K562 (cell line): ENCODE data around the gene HNRNPA3. TPM values are rescaled to one million over a fixed set of nuclear protein-coding genes. Genes with fewer than 3 reads are reported as not detected.

ENCODE experiments used
- ATAC-seq: fragments of 200-7000 bp; cut with Tn5 transposase; 3 replicates; pipeline ENCODE4 v1.9.1; 2020; ENCODE audit warnings: moderate library complexity
- BruUV-seq: library from RNA; stranded (reverse); fragments of 400-500 nt; replicated peaks from 2 replicates; lab custom pipeline; 2021; lab: Mats Ljungman, UMichigan
- CTCF ChIA-PET: fragments of 300-600 bp; formaldehyde crosslinking; extraction: SDS; loops from one replicate; lab custom pipeline; 2021; ENCODE audit warnings: low intra/inter-chr PET ratio; lab: Yijun Ruan, JAX
- POLR2A ChIA-PET: fragments of 300-600, 350-650 bp; sonication (Branson Sonifier 250); formaldehyde crosslinking; extraction: SDS; loops from one replicate; lab custom pipeline; 2021; ENCODE audit warnings: antibody characterized with exemption, inconsistent platforms; lab: Yijun Ruan, JAX
- DNase-seq, 4 experiments: peaks; one replicate each; pipeline versions ENCODE4 v3.0.0 to v3.0.0-alpha.2; 2011 to 2018; ENCODE audit warnings: low spot score in 3 of 4, mixed read lengths in 3 of 4; ENCODE audit errors: extremely low read depth in 1 of 4
- FAIRE-seq: peaks from 2 replicates; lab custom pipeline; 2011; peaks lifted over from hg19 to GRCh38; lab: Jason Lieb, UNC
- H2AFZ ChIP-seq: 2 replicates; pipeline ENCODE4 v1.6.0; 2011; ENCODE audit warnings: low read depth, low read length, control low read depth, inconsistent platforms
- H3K27ac ChIP-seq: fragments of 200-600 bp; 3 replicates; pipeline ENCODE4 v1.8.0; 2011; ENCODE audit warnings: low read depth, mild to moderate bottlenecking, control low read depth, inconsistent platforms, low read length, moderate library complexity, mixed read lengths; ENCODE audit errors: extremely low read depth
- H3K27me3 ChIP-seq, 2 experiments: fragments of 300-600 bp in 1 of 2; 2 replicates in 1 of 2; 3 replicates in 1 of 2; pipeline versions ENCODE4 v1.6.0 to v1.8.0; 2011; ENCODE audit warnings: inconsistent platforms in 2 of 2, low read length in 2 of 2, mild to moderate bottlenecking in 1 of 2, mixed read lengths in 1 of 2, moderate library complexity in 1 of 2; ENCODE audit not compliant: control insufficient read depth in 2 of 2, insufficient read depth in 2 of 2
- H3K36me3 ChIP-seq: fragments of 300-600 bp; 3 replicates; pipeline ENCODE4 v1.8.0; 2011; ENCODE audit warnings: mild to moderate bottlenecking, low read length, inconsistent platforms; ENCODE audit not compliant: control insufficient read depth, insufficient read depth
- H3K4me1 ChIP-seq, 2 experiments: fragments of 200-600 bp in 1 of 2; replicated peaks in 1 of 2; 2 replicates in 1 of 2; 3 replicates in 1 of 2; pipeline versions ENCODE4 v1.5.1 to v1.8.0; 2011; ENCODE audit warnings: inconsistent platforms in 2 of 2, low read length in 2 of 2, mild to moderate bottlenecking in 1 of 2, mixed read lengths in 1 of 2, moderate library complexity in 1 of 2; ENCODE audit not compliant: control insufficient read depth in 2 of 2, insufficient read depth in 2 of 2
- H3K4me2 ChIP-seq: 2 replicates; pipeline ENCODE4 v1.6.1; 2011; ENCODE audit warnings: low read length, control low read depth, inconsistent platforms, mixed read lengths; ENCODE audit not compliant: insufficient read depth
- H3K4me3 ChIP-seq: fragments of 200-600 bp; sonication (generic), shearing (Covaris generic); 2 replicates; pipeline ENCODE4 v1.5.1; 2016; ENCODE audit warnings: control low read depth, inconsistent platforms
- H3K79me2 ChIP-seq: fragments of 200-600 bp; 3 replicates; pipeline ENCODE4 v1.8.0; 2011; ENCODE audit warnings: low read length, inconsistent platforms; ENCODE audit not compliant: control insufficient read depth, insufficient read depth
- H3K9ac ChIP-seq, 2 experiments: 2 replicates each; pipeline versions ENCODE4 v1.6.0 to v1.6.1; 2011; ENCODE audit warnings: low read depth in 2 of 2, low read length in 2 of 2, control low read depth in 1 of 2, inconsistent platforms in 1 of 2, mild to moderate bottlenecking in 1 of 2, mixed read lengths in 1 of 2; ENCODE audit not compliant: insufficient read depth in 1 of 2
- H3K9me1 ChIP-seq: one replicate; pipeline ENCODE4 v1.6.0; 2011; ENCODE audit warnings: inconsistent platforms, mild to moderate bottlenecking, low read length, moderate library complexity; ENCODE audit not compliant: control insufficient read depth, insufficient read depth
- H3K9me3 ChIP-seq: replicated peaks from 2 replicates; pipeline ENCODE4 v1.5.1; 2011; ENCODE audit warnings: low read depth, low read length, inconsistent platforms; ENCODE audit not compliant: control insufficient read depth, insufficient read depth
- H4K20me1 ChIP-seq: replicated peaks from 2 replicates; pipeline ENCODE4 v1.6.1; 2011; ENCODE audit warnings: low read length, inconsistent platforms, mixed read lengths; ENCODE audit not compliant: control insufficient read depth, insufficient read depth
- FOXJ3 ChIP-seq: sonication (generic); formaldehyde crosslinking; IDR thresholded peaks from 2 replicates; pipeline ENCODE4 v1.4.0; 2020; ENCODE audit warnings: mild to moderate bottlenecking, missing genetic modification reagents
- HOXB6 ChIP-seq: fragments of 250-450 bp; sonication (Bioruptor Pico); IDR thresholded peaks from 2 replicates; pipeline ENCODE4 v1.5.1; 2022; ENCODE audit warnings: mild to moderate bottlenecking, borderline replicate concordance
- NEUROD1 ChIP-seq: fragments of 150-350 bp; IDR thresholded peaks from 2 replicates; pipeline ENCODE4 v1.6.1; 2014; ENCODE audit warnings: borderline replicate concordance, low read length, low read depth; ENCODE audit not compliant: partially characterized antibody
- PHF8 ChIP-seq: fragments of 200-600 bp; sonication (generic); IDR thresholded peaks from 2 replicates; pipeline ENCODE4 v1.6.1; 2012; ENCODE audit warnings: mixed run types, mild to moderate bottlenecking, inconsistent platforms, low read length, moderate library complexity, borderline replicate concordance
- SOX6 ChIP-seq: fragments of 450-650 bp; IDR thresholded peaks from 2 replicates; pipeline ENCODE4 v1.6.1; 2014; ENCODE audit warnings: mild to moderate bottlenecking
- WGBS: fragments of 100-300 bp; shearing (Covaris generic); methylation state at CpG from one replicate; pipeline ENCODE4 v1.1.6; 2016; ENCODE audit warnings: low coverage, mixed read lengths; ENCODE audit not compliant: insufficient coverage; ENCODE audit errors: missing lambda C conversion rate; 5-methylcytosine and 5-hydroxymethylcytosine counted together
- in situ Hi-C: fragments of 300-500 bp; cut with MboI; formaldehyde crosslinking; loops from 4 replicates; pipeline ENCODE4 v1.15.0; 2018; ENCODE audit warnings: inconsistent platforms, mixed read lengths
- intact Hi-C: fragments of 100-400 bp; cut with micrococcal nuclease; formaldehyde crosslinking; loops from 2 replicates; pipeline ENCODE4 v1.14.2; 2022
- polyA plus RNA-seq, 8 experiments: library from polyadenylated mRNA; depleted of rRNA in 4 of 8; stranded (reverse) in 5 of 8; unstranded in 3 of 8; fragments of >200 nt; fragmentation: Nextera tagmentation in 2 of 8; fragmentation: Illumina TruSeq in 1 of 8; extraction: Ambion mirVana in 2 of 8; extraction: Trizol in 1 of 8; gene quantifications; 2 replicates each; pipeline versions ENCODE4 v1.2.1 to v1.2.3, GENCODE V29; 2011 to 2014; ENCODE audit warnings: inconsistent platforms in 1 of 8, missing spikeins in 1 of 8
- total RNA-seq, 7 experiments: library from RNA; depleted of rRNA in 6 of 7; stranded (reverse); fragments of >200 nt in 6 of 7; fragmentation: Illumina TruSeq in 2 of 7; extraction: Trizol in 2 of 7; gene quantifications; 2 replicates each; pipeline versions ENCODE4 v1.2.1 to v1.2.3, GENCODE V29; 2011 to 2021; ENCODE audit warnings: low replicate concordance in 1 of 7
- TF ChIP-seq, protein P1 (sequence below), 2 experiments: fragments of 450-650 bp in 1 of 2; IDR thresholded peaks; 2 replicates each; pipeline ENCODE4 v1.6.1; 2011 to 2017; ENCODE audit warnings: low read depth in 2 of 2, antibody characterized with exemption in 1 of 2, borderline replicate concordance in 1 of 2, low read length in 1 of 2, mild to moderate bottlenecking in 1 of 2, mixed read lengths in 1 of 2; ENCODE audit not compliant: control insufficient read depth in 1 of 2
- TF ChIP-seq, protein P2 (sequence below): sonication (generic); formaldehyde crosslinking; IDR thresholded peaks from 2 replicates; pipeline ENCODE4 v1.8.0; 2022; ENCODE audit warnings: missing genetic modification reagents, mild to moderate bottlenecking, borderline replicate concordance

HNRNPA3 gene
- total and polyA plus RNA-seq, 9 of the 15 experiments (the other 6 are each of a cell fraction or from before 2014, with no cell fraction given): 72.8 to 428 (median 192) TPM

DNA sequence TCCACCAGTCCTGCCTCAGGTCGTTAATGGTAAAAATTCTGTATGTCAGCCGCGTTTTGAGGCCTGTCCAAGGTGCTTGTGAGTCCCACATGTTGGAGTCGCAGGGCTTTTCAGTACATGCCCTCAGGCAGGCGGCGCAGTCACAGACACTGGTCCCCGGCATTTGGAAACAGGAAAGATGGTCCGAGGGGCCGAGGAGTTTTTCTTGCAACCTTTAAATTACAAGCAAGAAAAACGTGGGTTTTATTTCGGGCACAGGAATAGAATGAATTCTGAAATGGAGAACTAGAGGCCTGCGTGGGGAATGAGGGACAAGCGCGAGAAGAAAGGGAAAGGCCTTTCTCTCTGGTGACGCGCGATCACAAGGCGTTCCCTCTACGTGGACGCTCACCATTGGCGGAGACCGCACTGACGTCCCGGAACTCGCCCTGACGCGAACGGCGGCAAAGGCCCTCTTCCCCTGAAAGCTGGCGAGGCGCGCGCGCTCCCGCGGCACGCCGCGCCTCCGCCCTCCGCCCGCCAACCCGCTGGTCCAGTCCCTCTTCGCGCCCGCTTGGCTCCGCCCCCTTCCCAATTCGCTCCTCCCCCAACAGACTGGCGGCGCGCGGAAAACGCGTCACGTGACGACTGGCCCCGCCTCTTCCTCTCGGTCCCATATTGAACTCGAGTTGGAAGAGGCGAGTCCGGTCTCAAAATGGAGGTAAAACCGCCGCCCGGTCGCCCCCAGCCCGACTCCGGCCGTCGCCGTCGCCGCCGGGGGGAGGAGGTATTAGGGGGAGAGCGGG, at the start of gene HNRNPA3 (continued):
- TF ChIP-seq NEUROD1 (peak; percentile 11), HOXB6 (CRISPR knock-in tag) (no peak)

DNA sequence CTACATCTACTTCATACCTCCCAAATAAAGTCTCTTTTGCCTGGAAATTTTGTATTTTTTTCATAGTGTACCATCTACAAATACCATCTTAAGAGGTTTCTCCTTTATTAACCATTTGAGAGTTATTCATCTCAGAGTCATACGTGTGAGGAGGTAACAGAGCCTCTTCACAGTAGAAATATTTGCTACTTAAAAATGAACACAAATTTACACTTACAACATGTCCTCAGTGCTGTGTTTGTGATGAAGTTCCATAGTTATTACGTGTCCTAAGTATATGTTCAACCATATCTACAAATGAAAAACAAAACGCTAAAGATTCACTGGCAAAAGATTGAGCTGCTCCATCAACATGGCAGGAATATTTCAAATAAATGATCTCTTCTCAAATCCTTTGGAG, 48.5 kb upstream of the HNRNPA3 start:
- H3K4me1 ChIP-seq: peaks cover 15 to 40% of the 10 kb centered on the region in 2 experiments
- H2AFZ ChIP-seq: peak overlapping the region; percentile 98
- no peaks in the 10 kb centered on the region for H3K9me1 ChIP-seq
- in situ Hi-C loops (loop anchor here (10.0 kb wide), 4 partner anchors 251 to 591 kb away; no protein-coding TSS in a partner anchor), intact Hi-C loops (loop anchor here (1.0 to 10.0 kb wide), 9 partner anchors 99 to 595 kb away; no protein-coding TSS in a partner anchor)
- H3K9me3 ChIP-seq: no peaks in the 10 kb centered on the region
- peak overlapping the region; percentile 71 for H3K4me2 ChIP-seq
- POLR2A ChIA-PET: interaction anchor here (0.8 to 3.3 kb wide), 13 partner anchors 16 to 169 kb away, joined by 3 to 25 read pairs (median 5); partner anchors contain the start of gene NFE2L2
- H3K79me2 ChIP-seq: no peaks in the 10 kb centered on the region
- no peaks in the 10 kb centered on the region for H4K20me1 ChIP-seq
- no peak overlapping the region for H3K4me3 ChIP-seq
- TF ChIP-seq, protein P1, sequence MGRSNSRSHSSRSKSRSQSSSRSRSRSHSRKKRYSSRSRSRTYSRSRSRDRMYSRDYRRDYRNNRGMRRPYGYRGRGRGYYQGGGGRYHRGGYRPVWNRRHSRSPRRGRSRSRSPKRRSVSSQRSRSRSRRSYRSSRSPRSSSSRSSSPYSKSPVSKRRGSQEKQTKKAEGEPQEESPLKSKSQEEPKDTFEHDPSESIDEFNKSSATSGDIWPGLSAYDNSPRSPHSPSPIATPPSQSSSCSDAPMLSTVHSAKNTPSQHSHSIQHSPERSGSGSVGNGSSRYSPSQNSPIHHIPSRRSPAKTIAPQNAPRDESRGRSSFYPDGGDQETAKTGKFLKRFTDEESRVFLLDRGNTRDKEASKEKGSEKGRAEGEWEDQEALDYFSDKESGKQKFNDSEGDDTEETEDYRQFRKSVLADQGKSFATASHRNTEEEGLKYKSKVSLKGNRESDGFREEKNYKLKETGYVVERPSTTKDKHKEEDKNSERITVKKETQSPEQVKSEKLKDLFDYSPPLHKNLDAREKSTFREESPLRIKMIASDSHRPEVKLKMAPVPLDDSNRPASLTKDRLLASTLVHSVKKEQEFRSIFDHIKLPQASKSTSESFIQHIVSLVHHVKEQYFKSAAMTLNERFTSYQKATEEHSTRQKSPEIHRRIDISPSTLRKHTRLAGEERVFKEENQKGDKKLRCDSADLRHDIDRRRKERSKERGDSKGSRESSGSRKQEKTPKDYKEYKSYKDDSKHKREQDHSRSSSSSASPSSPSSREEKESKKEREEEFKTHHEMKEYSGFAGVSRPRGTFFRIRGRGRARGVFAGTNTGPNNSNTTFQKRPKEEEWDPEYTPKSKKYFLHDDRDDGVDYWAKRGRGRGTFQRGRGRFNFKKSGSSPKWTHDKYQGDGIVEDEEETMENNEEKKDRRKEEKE (IDR thresholded peaks at IDR 0.05; ENCODE audit: borderline replicate concordance in 1 of 2, control insufficient read depth in 1 of 2, low read depth in 2 of 2, low read length in 1 of 2): no peak
- TF ChIP-seq SOX6 (no peak), PHF8 (no peak), FOXJ3 (no peak)
- TF ChIP-seq, protein P2, sequence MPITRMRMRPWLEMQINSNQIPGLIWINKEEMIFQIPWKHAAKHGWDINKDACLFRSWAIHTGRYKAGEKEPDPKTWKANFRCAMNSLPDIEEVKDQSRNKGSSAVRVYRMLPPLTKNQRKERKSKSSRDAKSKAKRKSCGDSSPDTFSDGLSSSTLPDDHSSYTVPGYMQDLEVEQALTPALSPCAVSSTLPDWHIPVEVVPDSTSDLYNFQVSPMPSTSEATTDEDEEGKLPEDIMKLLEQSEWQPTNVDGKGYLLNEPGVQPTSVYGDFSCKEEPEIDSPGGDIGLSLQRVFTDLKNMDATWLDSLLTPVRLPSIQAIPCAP (CRISPR knock-in tag): no peak
- 1% methylated on average over 3 of the region's 3 CpGs for WGBS
- H3K27me3 ChIP-seq: no peaks in the 10 kb centered on the region
- no peak for DNase-seq
- no peak overlapping the region for H3K9ac ChIP-seq
- FAIRE-seq: no peak
- ATAC-seq: no peak
- CTCF ChIA-PET: interaction anchor here (0.6 to 4.1 kb wide), 8 partner anchors 40 to 560 kb away, joined by 3 to 80 read pairs (median 9); partner anchors contain the start of gene HNRNPA3
- H3K36me3 ChIP-seq: no peaks in the 10 kb centered on the region
- no peak overlapping the region for H3K27ac ChIP-seq
- BruUV-seq: no TSS peak
